Activated CD8-positive, alpha-beta memory T cell treated with anti-CD3 and anti-CD28 coated beads, Interleukin-2, amount 50 U/mL, for 48 hours (primary cell): Measurements from ENCODE around the gene MC1R.
A peak's percentile ranks its signal among the peaks of the same experiment; 100 is the strongest.
"Not testable (repeated sequence)": the region's sequence is repeated elsewhere in the genome, so short reads cannot be mapped to it uniquely, and the experiment has no call there.

Experiments
- DNase-seq: peaks from one replicate; pipeline ENCODE4 v3.0.0-alpha.2; 2020

The MC1R gene

DNA sequence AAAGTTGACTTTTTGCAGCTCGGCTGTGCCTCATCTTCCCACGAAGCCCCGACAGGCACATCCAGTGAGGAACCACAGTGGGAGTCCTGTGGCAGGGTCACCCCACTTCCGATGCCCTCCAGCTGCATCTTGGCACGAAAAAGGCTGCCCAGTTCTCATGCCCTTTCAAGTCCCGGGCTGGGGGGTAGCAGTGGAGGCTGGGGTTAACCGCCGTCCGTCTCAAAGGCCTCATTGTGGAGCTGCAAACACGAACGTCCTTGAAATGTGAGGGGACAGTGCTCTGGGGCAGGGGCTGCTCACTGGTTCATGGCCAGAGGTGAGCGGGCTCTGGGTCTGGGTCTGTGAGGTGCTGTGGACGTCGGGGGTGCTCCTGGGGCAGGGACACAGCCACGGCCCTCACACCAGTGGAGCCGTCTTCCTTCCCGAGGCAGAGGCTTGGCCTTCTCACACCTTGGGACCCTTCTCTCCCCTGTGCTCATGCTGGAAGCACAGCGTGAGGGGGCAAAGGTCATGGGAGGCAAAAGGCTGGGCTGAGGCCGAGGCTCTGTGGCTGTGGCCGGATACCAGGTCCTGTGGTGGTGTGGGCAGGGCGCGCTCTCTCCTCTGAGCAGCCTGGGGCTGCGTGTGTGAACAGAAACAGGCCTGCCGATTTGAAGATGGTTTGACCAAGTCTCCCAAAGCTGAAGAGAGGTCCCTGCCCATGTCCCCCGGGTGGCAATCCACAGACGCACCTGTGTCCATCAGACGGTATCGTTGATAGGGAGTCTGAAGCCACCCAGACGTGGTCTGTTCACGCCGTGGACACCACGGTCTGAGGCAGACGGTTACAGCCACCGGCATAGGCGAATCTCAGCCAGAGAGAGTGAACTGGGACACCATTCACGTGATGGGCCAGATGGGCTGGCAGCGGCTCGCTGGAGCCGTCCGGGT lies 3.1 kb upstream of the MC1R start:
- DNase-seq = no peak

DNA sequence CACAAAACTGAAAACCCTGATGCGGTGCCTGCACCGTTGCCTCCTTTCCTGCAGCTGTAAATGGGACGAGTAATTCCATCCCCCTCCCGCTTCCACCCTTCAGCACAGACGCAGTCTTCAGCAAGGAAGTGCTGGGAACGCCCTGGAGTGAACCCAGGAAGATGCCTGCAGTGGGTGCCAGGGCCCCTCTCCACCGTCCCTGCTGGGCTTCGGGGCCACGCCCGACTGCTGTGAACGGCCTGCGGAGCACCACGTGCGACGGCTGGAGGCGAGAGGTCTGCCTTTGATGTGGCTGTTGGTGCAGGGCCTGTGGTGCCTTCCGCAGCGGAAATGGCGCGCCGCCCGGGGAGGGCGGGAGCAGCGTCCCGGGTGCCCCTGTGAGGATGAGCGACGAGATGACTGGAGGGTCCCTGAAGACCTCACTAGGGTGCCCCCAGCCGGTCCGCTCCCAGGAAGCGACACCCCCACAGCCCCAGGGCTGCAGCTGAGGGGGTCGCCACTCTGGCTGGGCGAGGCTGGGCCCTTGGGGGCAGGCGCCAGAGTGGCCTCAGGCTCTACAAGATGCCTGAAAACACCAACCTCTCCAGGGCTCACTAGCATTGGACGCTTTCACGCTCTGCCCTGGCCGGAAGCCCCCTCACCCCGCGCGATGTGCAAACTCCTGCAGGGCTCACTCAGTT lies 749 bp upstream of the MC1R start:
- DNase-seq = peak; percentile 90

DNA sequence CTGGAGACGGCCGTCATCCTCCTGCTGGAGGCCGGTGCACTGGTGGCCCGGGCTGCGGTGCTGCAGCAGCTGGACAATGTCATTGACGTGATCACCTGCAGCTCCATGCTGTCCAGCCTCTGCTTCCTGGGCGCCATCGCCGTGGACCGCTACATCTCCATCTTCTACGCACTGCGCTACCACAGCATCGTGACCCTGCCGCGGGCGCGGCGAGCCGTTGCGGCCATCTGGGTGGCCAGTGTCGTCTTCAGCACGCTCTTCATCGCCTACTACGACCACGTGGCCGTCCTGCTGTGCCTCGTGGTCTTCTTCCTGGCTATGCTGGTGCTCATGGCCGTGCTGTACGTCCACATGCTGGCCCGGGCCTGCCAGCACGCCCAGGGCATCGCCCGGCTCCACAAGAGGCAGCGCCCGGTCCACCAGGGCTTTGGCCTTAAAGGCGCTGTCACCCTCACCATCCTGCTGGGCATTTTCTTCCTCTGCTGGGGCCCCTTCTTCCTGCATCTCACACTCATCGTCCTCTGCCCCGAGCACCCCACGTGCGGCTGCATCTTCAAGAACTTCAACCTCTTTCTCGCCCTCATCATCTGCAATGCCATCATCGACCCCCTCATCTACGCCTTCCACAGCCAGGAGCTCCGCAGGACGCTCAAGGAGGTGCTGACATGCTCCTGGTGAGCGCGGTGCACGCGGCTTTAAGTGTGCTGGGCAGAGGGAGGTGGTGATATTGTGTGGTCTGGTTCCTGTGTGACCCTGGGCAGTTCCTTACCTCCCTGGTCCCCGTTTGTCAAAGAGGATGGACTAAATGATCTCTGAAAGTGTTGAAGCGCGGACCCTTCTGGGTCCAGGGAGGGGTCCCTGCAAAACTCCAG lies 1.1 kb downstream of the MC1R start:
- no peak for DNase-seq

DNA sequence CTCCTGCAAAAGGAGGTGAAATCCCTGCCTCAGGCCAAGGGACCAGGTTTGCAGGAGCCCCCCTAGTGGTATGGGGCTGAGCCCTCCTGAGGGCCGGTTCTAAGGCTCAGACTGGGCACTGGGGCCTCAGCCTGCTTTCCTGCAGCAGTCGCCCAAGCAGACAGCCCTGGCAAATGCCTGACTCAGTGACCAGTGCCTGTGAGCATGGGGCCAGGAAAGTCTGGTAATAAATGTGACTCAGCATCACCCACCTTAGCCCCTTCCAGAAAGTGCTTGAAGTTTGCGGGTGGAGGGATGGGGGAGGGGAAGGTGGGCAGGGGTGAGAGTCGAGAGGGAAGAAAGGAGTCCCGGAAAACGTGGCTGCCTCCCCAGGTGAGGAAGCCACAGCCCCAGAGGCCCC lies 2.1 kb downstream of the MC1R start:
- DNase-seq = no peak

DNA sequence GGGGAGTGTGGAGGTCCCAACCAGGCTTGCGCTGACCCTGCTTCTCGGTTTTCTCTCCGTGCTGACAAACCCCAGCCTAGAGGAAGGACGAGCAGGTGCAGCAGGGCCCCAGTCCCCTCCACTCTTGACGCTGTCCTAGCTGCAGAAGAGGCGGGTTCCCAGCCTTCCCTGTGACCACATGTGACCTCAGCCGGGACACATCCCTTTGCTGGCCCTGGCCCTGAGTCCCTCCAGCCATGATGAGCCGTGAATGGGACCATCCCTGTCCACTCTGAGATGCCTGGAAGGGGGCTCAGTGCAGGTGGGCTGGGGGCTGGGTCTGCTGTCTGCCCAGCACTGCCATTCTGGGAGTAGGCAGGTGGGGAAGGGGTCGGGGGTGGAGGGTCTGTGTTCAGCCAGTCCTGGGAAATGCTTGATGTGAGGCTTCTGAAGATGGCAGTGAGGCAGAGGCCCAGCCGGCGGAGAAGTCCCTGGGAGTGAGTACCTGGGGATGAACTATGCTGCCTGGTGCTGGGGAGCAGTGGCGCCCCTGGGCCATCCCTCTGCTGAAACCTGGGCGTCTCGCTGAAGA lies 2.6 kb downstream of the MC1R start:
- DNase-seq = peak; percentile 54

DNA sequence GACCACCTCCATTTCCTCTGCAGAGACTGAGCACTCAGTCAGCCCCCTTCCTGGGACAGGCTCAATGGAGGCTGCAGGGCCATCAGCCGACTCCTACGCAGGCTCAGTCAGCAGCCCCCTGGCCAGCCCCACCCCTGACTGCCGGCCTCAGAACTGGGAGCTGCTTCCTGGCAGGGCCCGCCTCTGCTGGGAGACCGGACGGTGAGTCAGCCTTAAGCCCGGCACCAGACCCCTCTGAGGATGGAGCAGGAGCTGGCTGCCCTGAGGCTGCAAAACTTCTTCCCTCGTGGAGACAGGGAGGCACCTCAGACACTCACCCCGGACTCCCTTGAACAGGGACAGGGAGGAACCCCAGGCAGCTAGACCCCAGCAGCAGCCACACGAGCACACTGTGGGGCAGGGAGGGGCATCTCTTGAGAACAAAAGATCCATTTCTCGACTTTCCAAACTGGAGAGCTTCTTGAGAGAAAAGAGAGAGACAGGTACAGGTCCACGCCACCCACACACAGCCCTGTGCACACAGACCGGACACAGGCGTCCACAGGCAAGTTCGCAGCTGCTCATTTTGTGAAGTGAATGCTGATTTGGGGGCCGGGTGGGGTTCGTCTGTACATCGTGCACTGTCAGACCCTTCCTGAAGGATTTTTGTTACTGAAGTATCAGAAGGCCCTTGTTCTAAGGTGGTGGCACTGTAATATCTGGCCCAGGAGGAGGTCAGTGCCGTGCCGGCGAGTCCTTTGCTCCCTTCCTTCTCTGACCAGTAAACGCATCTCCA lies 3.2 kb downstream of the MC1R start:
- no peak for DNase-seq

DNA sequence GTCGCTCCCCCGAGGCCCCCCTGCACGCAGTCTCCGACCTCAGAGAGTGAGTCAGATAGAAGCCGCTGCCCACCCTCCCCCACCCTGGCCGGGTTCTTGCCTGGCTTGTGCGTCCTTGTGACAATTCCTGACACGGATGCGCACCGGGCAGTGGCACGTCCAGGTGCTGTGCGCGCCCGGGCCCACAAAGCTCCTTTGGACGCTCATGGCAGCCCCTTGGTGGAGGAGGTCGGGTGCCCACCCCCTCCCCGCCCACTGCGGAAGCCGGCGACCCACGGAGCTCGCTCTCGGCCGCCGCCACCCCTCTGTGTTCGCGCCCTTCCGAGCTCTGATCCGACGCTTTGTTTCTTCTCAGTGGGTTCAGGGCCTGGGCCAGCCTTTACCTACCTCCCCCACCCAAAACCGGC lies 3.8 kb downstream of the MC1R start:
- peak; percentile 76 for DNase-seq

DNA sequence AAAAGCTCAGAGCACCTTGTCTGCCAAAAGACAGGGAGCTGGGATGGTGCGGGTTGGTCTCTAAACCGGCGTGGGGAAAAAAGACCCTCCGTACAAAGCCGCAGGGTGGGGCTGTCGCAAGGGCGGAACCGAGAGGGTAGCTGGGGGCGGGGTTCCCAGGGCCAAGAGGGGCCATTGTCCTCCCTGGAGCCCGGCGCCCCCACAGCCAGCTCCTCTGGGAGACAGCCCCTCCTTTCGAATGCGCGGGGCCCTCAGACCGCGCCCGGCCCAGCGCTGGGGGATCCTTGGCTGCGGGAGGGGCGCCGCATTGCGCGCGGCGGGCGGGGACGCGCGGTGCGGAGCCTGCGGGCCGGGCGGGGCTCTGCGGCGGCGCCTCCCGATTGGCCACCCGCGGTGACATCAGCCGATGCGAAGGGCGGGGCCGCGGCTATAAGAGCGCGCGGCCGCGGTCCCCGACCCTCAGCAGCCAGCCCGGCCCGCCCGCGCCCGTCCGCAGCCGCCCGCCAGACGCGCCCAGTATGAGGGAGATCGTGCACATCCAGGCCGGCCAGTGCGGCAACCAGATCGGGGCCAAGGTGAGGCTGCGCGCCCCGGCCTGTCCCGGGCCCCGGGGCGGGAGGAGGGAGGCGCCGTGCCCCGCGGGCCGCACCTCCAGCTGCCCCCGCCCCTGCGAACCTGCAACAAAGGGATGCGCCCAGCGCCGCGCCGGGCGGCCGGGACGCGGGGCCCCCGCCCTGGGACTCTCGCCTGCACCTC lies 4.4 kb downstream of the MC1R start, which contains the start of gene TUBB3:
Gene TUBB3 (plus strand): TSS at position 459 of the 756 bp plus-strand sequence. CDS start 60 bp downstream, at position 519.
- peak; percentile 80 for DNase-seq

DNA sequence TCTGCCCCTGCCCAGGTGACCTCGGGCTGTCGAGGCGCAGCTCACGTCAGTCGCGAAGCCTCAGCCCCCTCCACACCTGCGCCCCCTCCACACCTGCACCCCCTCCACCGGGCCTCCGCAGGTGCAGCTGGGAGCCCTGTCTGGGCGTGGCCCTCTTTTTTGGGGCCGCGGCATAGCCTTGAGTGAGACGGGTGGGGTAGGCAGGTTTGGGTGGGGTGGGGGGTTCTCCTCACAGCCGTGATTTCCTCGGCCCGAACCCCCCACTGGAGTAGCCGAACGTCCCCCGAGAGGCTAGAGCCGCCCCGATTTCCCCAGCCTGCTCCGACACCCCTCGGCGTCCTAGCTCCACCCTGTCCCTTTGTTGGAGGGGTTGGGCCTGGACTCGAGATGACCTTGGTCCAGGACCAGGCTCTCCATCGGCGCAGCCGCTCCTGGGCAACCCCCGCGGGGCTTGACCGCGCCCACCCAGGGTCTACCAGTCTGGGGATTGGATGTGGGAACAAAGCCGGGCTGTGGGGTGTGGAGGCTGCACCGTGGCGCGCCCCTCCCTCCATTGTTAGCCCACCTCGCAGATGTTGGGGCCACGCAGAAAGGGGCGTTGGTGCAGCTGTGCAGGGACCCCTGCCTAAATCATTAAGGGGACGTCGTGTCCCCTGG lies 5.1 kb downstream of the MC1R start:
- DNase-seq = peak; percentile 56

DNA sequence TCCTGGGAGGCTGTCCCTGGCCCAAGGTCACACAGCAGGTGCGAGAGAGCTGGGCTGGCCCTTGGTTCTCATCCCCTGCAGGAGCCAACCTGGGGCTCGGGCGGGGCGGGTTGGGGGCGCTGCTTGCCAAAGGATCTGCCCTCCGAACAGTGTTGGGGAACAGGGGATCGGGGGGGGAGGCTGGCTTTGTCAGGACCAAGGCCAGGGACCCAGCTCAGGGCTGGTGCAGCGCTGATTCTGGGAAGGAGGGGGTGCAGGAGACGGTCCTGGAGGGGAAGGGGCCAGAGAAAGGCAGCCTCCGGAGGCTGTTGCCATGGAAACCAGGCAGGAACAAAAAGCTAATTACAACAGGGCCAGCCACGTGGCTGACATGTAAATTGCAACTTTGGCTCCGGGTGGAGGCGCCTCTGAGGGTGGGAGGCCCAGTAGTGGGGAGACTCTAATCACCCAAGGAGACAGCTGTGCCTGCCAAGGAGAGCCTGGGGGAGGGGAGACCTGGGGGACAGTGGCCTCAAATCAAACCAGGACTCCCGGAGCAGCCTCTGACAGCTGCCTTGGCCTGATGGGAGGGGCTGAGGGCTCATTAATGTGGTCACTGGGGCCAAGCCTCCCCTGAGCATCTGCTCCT lies 5.7 kb downstream of the MC1R start:
- DNase-seq = peak; percentile 62

DNA sequence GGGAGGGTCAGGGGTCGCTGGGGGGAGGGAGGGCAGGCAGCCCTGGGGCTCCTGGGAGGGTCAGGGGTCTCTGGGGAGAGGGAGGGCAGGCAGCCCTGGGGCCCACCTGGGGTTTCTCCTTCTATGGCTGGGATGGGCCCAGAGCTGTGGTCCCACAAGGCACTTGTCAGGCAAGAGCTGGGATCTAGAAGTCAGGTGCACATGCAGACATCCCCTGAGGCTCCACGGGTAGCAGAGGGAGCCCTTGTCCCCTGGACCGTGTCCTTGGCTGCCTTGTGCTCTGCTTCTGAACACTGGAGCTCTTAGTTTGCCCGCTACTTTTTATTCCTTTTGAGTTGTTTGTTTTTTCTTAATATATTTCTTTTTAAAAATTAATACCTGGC lies 6.3 kb downstream of the MC1R start:
- DNase-seq = no peak

DNA sequence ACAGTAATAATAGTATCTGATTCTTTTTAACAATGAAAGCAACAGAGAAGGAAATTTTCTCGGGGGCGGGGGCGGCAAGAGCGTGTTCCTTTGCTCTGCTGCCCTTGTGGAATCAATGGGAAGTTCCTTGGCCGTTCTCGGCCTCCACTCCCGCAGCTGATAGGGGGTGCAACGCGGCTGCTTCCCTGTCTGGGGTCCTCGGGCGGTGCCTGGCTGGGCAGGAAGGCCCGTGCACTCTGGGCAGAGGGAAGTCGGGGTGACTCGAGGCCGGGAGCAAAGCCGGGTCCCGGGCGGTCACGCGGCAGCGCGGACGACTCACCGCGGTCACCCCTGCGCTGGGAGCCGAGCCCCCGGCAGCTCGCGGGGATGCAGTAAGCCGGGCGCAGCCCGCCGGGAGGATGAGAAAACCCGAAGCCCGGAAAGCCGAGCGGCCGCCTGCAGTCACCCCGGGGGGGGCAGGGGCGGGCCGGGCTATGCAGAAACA lies 7.0 kb downstream of the MC1R start:
- peak; percentile 53 for DNase-seq

DNA sequence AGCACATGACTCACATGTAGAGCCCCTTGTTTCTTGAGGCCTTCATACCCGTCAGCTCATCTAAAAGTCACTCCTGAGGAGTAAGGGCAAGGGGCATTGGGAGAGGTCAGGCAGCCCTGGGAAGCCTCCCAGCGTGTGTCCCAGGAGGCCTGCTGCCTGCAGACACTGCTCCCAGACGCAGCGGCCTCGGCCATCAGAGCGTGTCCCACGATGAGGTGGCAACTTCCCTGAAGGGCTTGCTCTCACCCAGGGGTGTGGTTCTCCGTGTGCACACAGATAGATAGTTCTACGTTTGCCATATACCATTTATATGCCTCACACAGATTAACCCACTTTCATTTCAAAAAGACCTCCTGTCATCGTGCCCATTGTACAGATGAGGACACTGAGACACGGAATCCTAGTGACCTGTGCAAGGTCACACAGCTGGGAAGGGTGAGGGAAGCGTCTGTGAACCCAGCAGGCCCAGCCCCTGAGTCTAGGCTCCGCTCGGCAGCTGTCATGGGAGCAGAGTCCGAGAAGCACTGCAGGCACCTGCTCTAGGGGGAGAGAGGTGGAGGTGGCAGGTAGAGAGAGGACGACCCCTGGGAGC lies 12.7 kb downstream of the MC1R start:
- no peak for DNase-seq

DNA sequence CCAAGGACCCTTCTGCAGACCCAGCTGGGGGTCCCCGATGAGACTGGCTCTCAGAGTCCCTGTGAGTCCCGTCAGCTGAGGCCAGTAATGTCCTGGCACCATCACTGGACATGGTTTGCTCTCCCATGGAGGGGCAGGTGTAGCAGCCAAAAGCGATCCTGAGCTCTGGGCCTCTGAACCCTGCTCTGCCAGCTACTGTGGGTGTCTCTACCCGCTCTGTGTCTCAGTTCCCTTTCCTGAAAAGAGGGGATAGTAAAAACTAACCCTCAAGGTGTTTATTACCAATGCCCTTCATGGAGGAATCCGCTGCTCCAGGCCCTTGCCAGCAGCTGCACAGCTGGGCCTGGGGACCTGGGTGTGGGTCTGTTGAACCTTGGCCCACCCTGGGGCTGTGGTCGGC lies 13.3 kb downstream of the MC1R start:
- no peak for DNase-seq

DNA sequence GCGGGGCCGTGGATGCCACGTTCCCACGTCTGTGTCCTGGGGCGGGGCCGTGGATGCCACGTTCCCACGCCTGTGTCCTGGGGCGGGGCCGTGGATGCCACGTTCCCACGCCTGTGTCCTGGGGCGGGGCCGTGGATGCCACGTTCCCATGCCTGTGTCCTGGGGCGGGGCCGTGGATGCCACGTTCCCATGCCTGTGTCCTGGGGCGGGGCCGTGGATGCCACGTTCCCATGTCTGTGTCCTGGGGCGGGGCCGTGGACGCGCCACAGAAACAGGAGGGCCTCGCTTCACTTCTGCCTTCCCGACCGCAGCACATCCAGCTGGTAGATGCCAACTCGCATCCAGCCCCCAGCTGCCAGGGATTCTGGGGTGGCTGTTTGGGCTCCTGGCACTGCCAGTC lies 15.4 kb downstream of the MC1R start:
- not testable (repeated sequence) for DNase-seq

DNA sequence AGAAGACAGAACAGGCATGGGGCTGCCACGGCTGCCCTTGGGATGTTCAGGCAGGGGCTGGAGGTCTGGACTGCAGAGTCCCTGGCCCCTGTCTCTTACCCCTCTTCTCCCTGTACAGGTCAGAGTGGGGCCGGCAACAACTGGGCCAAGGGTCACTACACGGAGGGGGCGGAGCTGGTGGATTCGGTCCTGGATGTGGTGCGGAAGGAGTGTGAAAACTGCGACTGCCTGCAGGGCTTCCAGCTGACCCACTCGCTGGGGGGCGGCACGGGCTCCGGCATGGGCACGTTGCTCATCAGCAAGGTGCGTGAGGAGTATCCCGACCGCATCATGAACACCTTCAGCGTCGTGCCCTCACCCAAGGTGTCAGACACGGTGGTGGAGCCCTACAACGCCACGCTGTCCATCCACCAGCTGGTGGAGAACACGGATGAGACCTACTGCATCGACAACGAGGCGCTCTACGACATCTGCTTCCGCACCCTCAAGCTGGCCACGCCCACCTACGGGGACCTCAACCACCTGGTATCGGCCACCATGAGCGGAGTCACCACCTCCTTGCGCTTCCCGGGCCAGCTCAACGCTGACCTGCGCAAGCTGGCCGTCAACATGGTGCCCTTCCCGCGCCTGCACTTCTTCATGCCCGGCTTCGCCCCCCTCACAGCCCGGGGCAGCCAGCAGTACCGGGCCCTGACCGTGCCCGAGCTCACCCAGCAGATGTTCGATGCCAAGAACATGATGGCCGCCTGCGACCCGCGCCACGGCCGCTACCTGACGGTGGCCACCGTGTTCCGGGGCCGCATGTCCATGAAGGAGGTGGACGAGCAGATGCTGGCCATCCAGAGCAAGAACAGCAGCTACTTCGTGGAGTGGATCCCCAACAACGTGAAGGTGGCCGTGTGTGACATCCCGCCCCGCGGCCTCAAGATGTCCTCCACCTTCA lies 16.2 kb downstream of the MC1R start:
- no peak for DNase-seq

DNA sequence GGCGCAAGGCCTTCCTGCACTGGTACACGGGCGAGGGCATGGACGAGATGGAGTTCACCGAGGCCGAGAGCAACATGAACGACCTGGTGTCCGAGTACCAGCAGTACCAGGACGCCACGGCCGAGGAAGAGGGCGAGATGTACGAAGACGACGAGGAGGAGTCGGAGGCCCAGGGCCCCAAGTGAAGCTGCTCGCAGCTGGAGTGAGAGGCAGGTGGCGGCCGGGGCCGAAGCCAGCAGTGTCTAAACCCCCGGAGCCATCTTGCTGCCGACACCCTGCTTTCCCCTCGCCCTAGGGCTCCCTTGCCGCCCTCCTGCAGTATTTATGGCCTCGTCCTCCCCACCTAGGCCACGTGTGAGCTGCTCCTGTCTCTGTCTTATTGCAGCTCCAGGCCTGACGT lies 17.0 kb downstream of the MC1R start:
- not testable (repeated sequence) for DNase-seq

DNA sequence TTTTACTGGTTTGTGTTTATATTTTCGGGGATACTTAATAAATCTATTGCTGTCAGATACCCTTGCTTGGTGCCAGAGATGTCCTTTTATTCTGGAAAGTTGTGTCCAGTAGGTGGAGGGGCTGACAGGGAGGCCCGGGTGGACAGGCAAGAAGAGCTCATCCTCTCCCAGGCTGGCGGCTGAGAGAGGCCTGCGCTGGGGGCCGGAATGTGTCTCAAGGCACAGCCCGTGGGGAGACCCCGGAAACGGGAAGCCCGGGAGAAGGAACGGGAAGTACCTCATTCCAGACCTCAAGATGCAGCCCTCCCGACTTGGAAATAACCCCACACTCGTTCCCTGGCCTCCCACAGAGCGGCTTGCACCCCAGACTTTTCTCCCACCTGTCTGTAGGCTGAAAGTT lies 17.4 kb downstream of the MC1R start:
- DNase-seq = no peak
